GM12878 (cell line): Measurements from ENCODE around the gene BCL11A. TPM values are rescaled to one million over a fixed set of nuclear protein-coding genes. Genes with fewer than 3 reads are reported as not detected.

Experiments
- ATAC-seq: fragments of 200-7000 bp; cut with Tn5 transposase; 3 replicates; pipeline ENCODE4 v1.9.1; 2020; ENCODE audit warnings: mild to moderate bottlenecking, moderate library complexity
- BruUV-seq: library from RNA; stranded (reverse); fragments of 400-500 nt; replicated peaks from 2 replicates; lab custom pipeline; 2021; lab: Mats Ljungman, UMichigan
- CTCF ChIA-PET: fragments of 300-600 bp; sonication (Branson Sonifier 250); formaldehyde crosslinking; extraction: SDS; loops from one replicate; lab custom pipeline; 2021; ENCODE audit warnings: inconsistent platforms; lab: Yijun Ruan, JAX
- POLR2A ChIA-PET: fragments of 350-600 bp; formaldehyde crosslinking; extraction: SDS; loops from one replicate; lab custom pipeline; 2021; ENCODE audit warnings: inconsistent platforms; lab: Charles Lee
- RAD21 ChIA-PET: fragments of 300-600 bp; sonication (Branson Sonifier 250); formaldehyde crosslinking; loops from one replicate; lab custom pipeline; 2023; ENCODE audit warnings: antibody characterized with exemption; ENCODE audit not compliant: unreplicated experiment; lab: Charles Lee
- SMC1A ChIA-PET: fragments of 300-600 bp; sonication (Branson Sonifier 250); formaldehyde crosslinking; loops from one replicate; lab custom pipeline; 2023; ENCODE audit not compliant: unreplicated experiment, uncharacterized antibody; lab: Charles Lee
- DNase-seq: peaks from one replicate; pipeline ENCODE4 v3.0.0-alpha.2; 2011; ENCODE audit warnings: low read depth, low spot score
- FAIRE-seq: peaks from 3 replicates; lab custom pipeline; 2011; peaks lifted over from hg19 to GRCh38; lab: Jason Lieb, UNC
- H2AFZ ChIP-seq: 2 replicates; pipeline ENCODE4 v1.6.0; 2011; ENCODE audit warnings: low read depth, low read length, control low read depth; ENCODE audit not compliant: control insufficient read depth
- H3K27ac ChIP-seq: 2 replicates; pipeline ENCODE4 v1.5.1; 2011; ENCODE audit warnings: control low read depth; ENCODE audit not compliant: control insufficient read depth, insufficient read depth
- H3K27me3 ChIP-seq, 2 experiments: replicated peaks in 1 of 2; 2 replicates each; pipeline versions ENCODE4 v1.6.0 to v1.6.1; 2011; ENCODE audit warnings: low read length in 1 of 2; ENCODE audit not compliant: control insufficient read depth in 2 of 2, insufficient read depth in 2 of 2
- H3K36me3 ChIP-seq, 2 experiments: 2 replicates each; pipeline ENCODE4 v1.5.1; 2011; ENCODE audit warnings: low read length in 1 of 2; ENCODE audit not compliant: control insufficient read depth in 2 of 2, insufficient read depth in 2 of 2
- H3K4me1 ChIP-seq: 2 replicates; pipeline ENCODE4 v1.6.1; 2011; ENCODE audit warnings: mild to moderate bottlenecking, low read length, moderate library complexity, mixed read lengths; ENCODE audit not compliant: control insufficient read depth, insufficient read depth
- H3K4me2 ChIP-seq: 2 replicates; pipeline ENCODE4 v1.6.0; 2011; ENCODE audit warnings: control low read depth; ENCODE audit not compliant: control insufficient read depth, insufficient read depth
- H3K4me3 ChIP-seq: fragments of 200-600 bp; sonication (generic); 2 replicates; pipeline ENCODE4 v1.5.1; 2016
- H3K79me2 ChIP-seq: 2 replicates; pipeline ENCODE4 v1.6.0; 2011; ENCODE audit warnings: low read length; ENCODE audit not compliant: control insufficient read depth, insufficient read depth
- H3K9ac ChIP-seq: 2 replicates; pipeline ENCODE4 v1.8.0; 2011; ENCODE audit warnings: low read length, control low read depth, mixed read lengths; ENCODE audit not compliant: control insufficient read depth, insufficient read depth
- H3K9me3 ChIP-seq: replicated peaks from 3 replicates; pipeline ENCODE4 v1.5.1; 2011; ENCODE audit warnings: mild to moderate bottlenecking, low read length; ENCODE audit not compliant: control insufficient read depth, insufficient read depth
- H4K20me1 ChIP-seq: 2 replicates; pipeline ENCODE4 v1.6.0; 2011; ENCODE audit not compliant: control insufficient read depth, insufficient read depth
- CEBPB ChIP-seq, 2 experiments: fragments of 150-350 bp in 1 of 2; IDR thresholded peaks; 2 replicates each; pipeline ENCODE4 v1.6.1; 2012 to 2014; ENCODE audit warnings: low read depth in 2 of 2, low read length in 2 of 2, borderline replicate concordance in 1 of 2, inconsistent platforms in 1 of 2
- CREM ChIP-seq: IDR thresholded peaks from 2 replicates; pipeline ENCODE4 v1.6.1; 2014; ENCODE audit warnings: antibody characterized with exemption, low read depth
- ELK1 ChIP-seq: IDR thresholded peaks from 2 replicates; pipeline ENCODE4 v1.6.1; 2012; ENCODE audit warnings: low read depth, low read length, improper control_type of control experiment
- IKZF2 ChIP-seq, 2 experiments: fragments of 450-650 bp; IDR thresholded peaks; 2 replicates each; pipeline ENCODE4 v1.6.1; 2017; ENCODE audit warnings: mild to moderate bottlenecking in 2 of 2, moderate library complexity in 2 of 2
- NRF1 ChIP-seq: conservative IDR thresholded peaks from 2 replicates; pipeline ENCODE4 v1.6.1; 2011; ENCODE audit warnings: mild to moderate bottlenecking, low read depth, low read length, improper control_type of control experiment
- SPI1 ChIP-seq: IDR thresholded peaks from 2 replicates; pipeline ENCODE4 v1.6.1; 2011; ENCODE audit warnings: low read depth, mild to moderate bottlenecking, low read length, moderate library complexity, borderline replicate concordance; ENCODE audit not compliant: insufficient read depth
- SUPT20H ChIP-seq: IDR thresholded peaks from 2 replicates; pipeline ENCODE4 v1.6.1; 2011; ENCODE audit warnings: low read depth, mild to moderate bottlenecking, low read length, moderate library complexity, borderline replicate concordance; ENCODE audit not compliant: control insufficient read depth
- WGBS: methylation state at CpG from one replicate; pipeline ENCODE4 v1.1.6; 2016; ENCODE audit warnings: low lambda C conversion rate; ENCODE audit not compliant: insufficient replicate concordance, insufficient coverage; ENCODE audit errors: missing lambda C conversion rate; 5-methylcytosine and 5-hydroxymethylcytosine counted together
- in situ Hi-C: fragments of 300-500 bp; cut with MboI; formaldehyde crosslinking; loops from 9 replicates; pipeline ENCODE4 v1.14.3; 2018; ENCODE audit warnings: mixed read lengths
- intact Hi-C: fragments of 100-400 bp; cut with micrococcal nuclease; formaldehyde crosslinking; loops from one replicate; pipeline ENCODE4 v1.14.2; 2022; ENCODE audit not compliant: unreplicated experiment
- polyA plus RNA-seq, 11 experiments: library from polyadenylated mRNA; depleted of rRNA in 4 of 11; unstranded in 6 of 11; stranded (reverse) in 5 of 11; fragments of >200 nt; fragmentation: Nextera tagmentation in 4 of 11; fragmentation: Illumina TruSeq in 1 of 11; extraction: Ambion mirVana in 4 of 11; extraction: Trizol in 1 of 11; gene quantifications; 1 replicate in 1 of 11; 2 replicates in 10 of 11; pipeline versions ENCODE4 v1.2.1 to v1.2.3, GENCODE V29; 2011 to 2016; ENCODE audit warnings: inconsistent platforms in 2 of 11, missing spikeins in 2 of 11, low read depth in 1 of 11
- total RNA-seq, 4 experiments: library from RNA; depleted of rRNA in 3 of 4; stranded (reverse); fragments of >200 nt in 3 of 4; fragmentation: Illumina TruSeq in 1 of 4; extraction: Trizol in 1 of 4; gene quantifications; 2 replicates each; pipeline versions ENCODE4 v1.2.1 to v1.2.3, GENCODE V29; 2013 to 2021
- TF ChIP-seq, protein P1 (sequence below): fragments of 150-350 bp; IDR thresholded peaks from 2 replicates; pipeline ENCODE4 v1.6.1; 2016; ENCODE audit warnings: low read depth, low read length
- TF ChIP-seq, protein P2 (sequence below): IDR thresholded peaks from 2 replicates; pipeline ENCODE4 v1.6.1; 2011; ENCODE audit warnings: borderline replicate concordance, low read depth, mild to moderate bottlenecking, moderate library complexity, mixed read lengths, low read length; ENCODE audit not compliant: insufficient read depth; ENCODE audit errors: extremely low read length

Gene BCL11A
- total and polyA plus RNA-seq, 10 of the 15 experiments (the other 5 are each of a cell fraction or from before 2014, with no cell fraction given): 7.5 to 26.6 (median 11.1) TPM; not detected in 1

DNA sequence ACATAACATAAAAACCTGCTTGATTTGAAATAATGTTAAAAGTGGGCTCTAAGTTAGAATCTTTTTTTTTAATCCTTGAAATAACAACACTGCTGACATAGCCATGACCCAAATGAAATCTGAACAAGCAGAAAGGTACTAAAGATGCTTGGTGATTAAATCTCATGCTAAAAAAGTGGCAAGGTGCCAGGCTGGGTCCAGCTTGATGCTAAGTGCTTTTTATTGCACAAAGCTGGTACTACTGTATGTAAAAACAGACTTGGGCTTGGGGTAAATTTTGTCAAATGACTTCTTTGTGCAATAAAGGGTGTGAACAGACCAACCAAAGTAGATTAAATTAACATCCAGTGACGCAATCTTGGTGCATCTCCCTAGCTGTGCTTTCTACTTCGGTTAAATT lies 13.4 kb downstream of the BCL11A start:
- no peak for ATAC-seq
- 0 out of 2 replicates have a peak, but pooled peaks cover under 1% of the 10 kb centered on the region for H4K20me1 ChIP-seq
- no peaks in the 10 kb centered on the region for H3K9me3 ChIP-seq
- no peak overlapping the region; the same call in 1 of the 2 replicates for H3K4me2 ChIP-seq
- peaks cover 0 to 7% of the 10 kb centered on the region in 2 experiments; a peak in 1 of 4 replicates for H3K36me3 ChIP-seq
- H3K4me1 ChIP-seq: peaks cover 20% of the 10 kb centered on the region
- POLR2A ChIA-PET: no interaction called here
- no peak for FAIRE-seq
- 100% methylated on average over 2 of the region's 2 CpGs for WGBS
- CTCF ChIA-PET: interaction anchor here (1.1 to 1.5 kb wide), 2 partner anchors 10 to 23 kb away, joined by 3 to 4 read pairs; no protein-coding TSS in a partner anchor
- intact Hi-C loops: no loop called here
- DNase-seq: no peak
- TF ChIP-seq NRF1: no peak
- TF ChIP-seq CREM: no peak
- TF ChIP-seq CEBPB (IDR thresholded peaks at IDR 0.05; ENCODE audit: borderline replicate concordance in 1 of 2, low read depth in 2 of 2, low read length in 2 of 2): no peak
- TF ChIP-seq, all 136 proteins: peak for 0
- H3K27me3 ChIP-seq: peaks cover 0 to 3% of the 10 kb centered on the region in 2 experiments; a peak in 2 of 4 replicates
- H3K27ac ChIP-seq: no peak overlapping the region
- RAD21 ChIA-PET: interaction anchor here (0.7 kb wide), 1 partner anchor 94 kb away, joined by 3 read pairs; no protein-coding TSS in a partner anchor
- in situ Hi-C loops: no loop called here
- no peak overlapping the region for H3K4me3 ChIP-seq
- no peak overlapping the region for H2AFZ ChIP-seq
- H3K79me2 ChIP-seq: peaks cover 91% of the 10 kb centered on the region
- H3K9ac ChIP-seq: no peak overlapping the region
- BruUV-seq: no TSS peak
- SMC1A ChIA-PET: interaction anchor here (0.8 to 1.4 kb wide), 2 partner anchors 24 to 101 kb away, joined by 3 read pairs; no protein-coding TSS in a partner anchor

GRCh38 chr2:60539140-60539539 lies 14.3 kb downstream of the BCL11A start:
- H3K27me3 ChIP-seq: peaks cover 0 to 3% of the 10 kb centered on the region in 2 experiments; a peak in 2 of 4 replicates
- no peak overlapping the region for H2AFZ ChIP-seq
- no peak overlapping the region for H3K27ac ChIP-seq
- FAIRE-seq (no peak), ATAC-seq (no peak), DNase-seq (no peak)
- WGBS: 92% methylated on average over 5 of the region's 5 CpGs
- RAD21 ChIA-PET: no interaction called here
- in situ Hi-C loops (no loop called here), intact Hi-C loops (no loop called here)
- POLR2A ChIA-PET: interaction anchor here (0.5 kb wide), 1 partner anchor 99 kb away, joined by 4 read pairs; no protein-coding TSS in a partner anchor
- no peak overlapping the region for H3K9ac ChIP-seq
- peaks cover 11% of the 10 kb centered on the region for H3K4me1 ChIP-seq
- no peaks in the 10 kb centered on the region for H3K9me3 ChIP-seq
- SMC1A ChIA-PET: interaction anchor here (1.4 kb wide), 1 partner anchor 23 kb away, joined by 3 read pairs; no protein-coding TSS in a partner anchor
- H3K4me2 ChIP-seq: no peak overlapping the region; the same call in 1 of the 2 replicates
- BruUV-seq: no TSS peak
- CTCF ChIA-PET: interaction anchor here (0.5 to 1.1 kb wide), 2 partner anchors 24 to 81 kb away, joined by 3 to 4 read pairs; no protein-coding TSS in a partner anchor
- H3K36me3 ChIP-seq: peaks cover 0 to 6% of the 10 kb centered on the region in 2 experiments; a peak in 1 of 4 replicates
- H3K4me3 ChIP-seq: no peak overlapping the region
- no peaks in the 10 kb centered on the region for H4K20me1 ChIP-seq
- H3K79me2 ChIP-seq: peaks cover 91% of the 10 kb centered on the region
- TF ChIP-seq, protein P1, sequence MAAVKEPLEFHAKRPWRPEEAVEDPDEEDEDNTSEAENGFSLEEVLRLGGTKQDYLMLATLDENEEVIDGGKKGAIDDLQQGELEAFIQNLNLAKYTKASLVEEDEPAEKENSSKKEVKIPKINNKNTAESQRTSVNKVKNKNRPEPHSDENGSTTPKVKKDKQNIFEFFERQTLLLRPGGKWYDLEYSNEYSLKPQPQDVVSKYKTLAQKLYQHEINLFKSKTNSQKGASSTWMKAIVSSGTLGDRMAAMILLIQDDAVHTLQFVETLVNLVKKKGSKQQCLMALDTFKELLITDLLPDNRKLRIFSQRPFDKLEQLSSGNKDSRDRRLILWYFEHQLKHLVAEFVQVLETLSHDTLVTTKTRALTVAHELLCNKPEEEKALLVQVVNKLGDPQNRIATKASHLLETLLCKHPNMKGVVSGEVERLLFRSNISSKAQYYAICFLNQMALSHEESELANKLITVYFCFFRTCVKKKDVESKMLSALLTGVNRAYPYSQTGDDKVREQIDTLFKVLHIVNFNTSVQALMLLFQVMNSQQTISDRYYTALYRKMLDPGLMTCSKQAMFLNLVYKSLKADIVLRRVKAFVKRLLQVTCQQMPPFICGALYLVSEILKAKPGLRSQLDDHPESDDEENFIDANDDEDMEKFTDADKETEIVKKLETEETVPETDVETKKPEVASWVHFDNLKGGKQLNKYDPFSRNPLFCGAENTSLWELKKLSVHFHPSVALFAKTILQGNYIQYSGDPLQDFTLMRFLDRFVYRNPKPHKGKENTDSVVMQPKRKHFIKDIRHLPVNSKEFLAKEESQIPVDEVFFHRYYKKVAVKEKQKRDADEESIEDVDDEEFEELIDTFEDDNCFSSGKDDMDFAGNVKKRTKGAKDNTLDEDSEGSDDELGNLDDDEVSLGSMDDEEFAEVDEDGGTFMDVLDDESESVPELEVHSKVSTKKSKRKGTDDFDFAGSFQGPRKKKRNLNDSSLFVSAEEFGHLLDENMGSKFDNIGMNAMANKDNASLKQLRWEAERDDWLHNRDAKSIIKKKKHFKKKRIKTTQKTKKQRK: no peak
- TF ChIP-seq, protein P2, sequence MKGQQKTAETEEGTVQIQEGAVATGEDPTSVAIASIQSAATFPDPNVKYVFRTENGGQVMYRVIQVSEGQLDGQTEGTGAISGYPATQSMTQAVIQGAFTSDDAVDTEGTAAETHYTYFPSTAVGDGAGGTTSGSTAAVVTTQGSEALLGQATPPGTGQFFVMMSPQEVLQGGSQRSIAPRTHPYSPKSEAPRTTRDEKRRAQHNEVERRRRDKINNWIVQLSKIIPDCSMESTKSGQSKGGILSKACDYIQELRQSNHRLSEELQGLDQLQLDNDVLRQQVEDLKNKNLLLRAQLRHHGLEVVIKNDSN: no peak
- TF ChIP-seq SUPT20H (no peak), ELK1 (no peak), SPI1 (no peak), IKZF2 (IDR thresholded peaks at IDR 0.05) (no peak)
